Mesenchymal stem cell (in vitro differentiated cells and primary cell): Measurements from ENCODE around the gene LY9.
"Not testable (repeated sequence)": the region's sequence is repeated elsewhere in the genome, so short reads cannot be mapped to it uniquely, and the experiment has no call there.

Experiments
- DNase-seq: peaks from one replicate; pipeline ENCODE4 v3.0.0-alpha.2; 2013
- H2AFZ ChIP-seq: one replicate; pipeline ENCODE4 v1.6.1; 2013; ENCODE audit warnings: low read depth, mild to moderate bottlenecking, control low read depth, inconsistent platforms, low read length, moderate library complexity
- H2AK5ac ChIP-seq: 2 replicates; pipeline ENCODE4 v1.6.1; 2013; ENCODE audit warnings: low read length, moderate library complexity, mild to moderate bottlenecking, inconsistent platforms; ENCODE audit not compliant: severe bottlenecking
- H2BK120ac ChIP-seq: one replicate; pipeline ENCODE4 v1.6.1; 2013; ENCODE audit warnings: low read depth, mild to moderate bottlenecking, inconsistent platforms, low read length, moderate library complexity
- H2BK12ac ChIP-seq, 2 experiments: one replicate each; pipeline ENCODE4 v1.6.1; 2013; ENCODE audit warnings: inconsistent platforms in 2 of 2, low read length in 2 of 2, mild to moderate bottlenecking in 2 of 2, moderate library complexity in 2 of 2, control low read depth in 1 of 2
- H2BK15ac ChIP-seq: one replicate; pipeline ENCODE4 v1.6.1; 2013; ENCODE audit warnings: mild to moderate bottlenecking, low read depth, inconsistent platforms; ENCODE audit not compliant: poor library complexity, severe bottlenecking
- H2BK5ac ChIP-seq: 2 replicates; pipeline ENCODE4 v1.6.1; 2013; ENCODE audit warnings: low read depth, mild to moderate bottlenecking, low read length, control low read depth, inconsistent platforms; ENCODE audit not compliant: poor library complexity, severe bottlenecking
- H3K14ac ChIP-seq, 2 experiments: one replicate each; pipeline ENCODE4 v1.6.1; 2013; ENCODE audit warnings: inconsistent platforms in 2 of 2, low read length in 2 of 2, control low read depth in 1 of 2, mild to moderate bottlenecking in 1 of 2, moderate library complexity in 1 of 2
- H3K18ac ChIP-seq, 2 experiments: one replicate each; pipeline ENCODE4 v1.6.1; 2013; ENCODE audit warnings: inconsistent platforms in 2 of 2, low read length in 2 of 2, control low read depth in 1 of 2, low read depth in 1 of 2, mild to moderate bottlenecking in 1 of 2
- H3K23ac ChIP-seq, 2 experiments: one replicate each; pipeline ENCODE4 v1.6.1; 2013; ENCODE audit warnings: inconsistent platforms in 2 of 2, low read length in 2 of 2, mild to moderate bottlenecking in 2 of 2, moderate library complexity in 2 of 2, control low read depth in 1 of 2
- H3K27ac ChIP-seq: 2 replicates; pipeline ENCODE4 v1.5.1; 2013; ENCODE audit warnings: mild to moderate bottlenecking, moderate library complexity, low read length, control low read depth, inconsistent platforms; ENCODE audit not compliant: poor library complexity, severe bottlenecking
- H3K27me3 ChIP-seq, 2 experiments: 2 replicates each; pipeline versions ENCODE4 v1.6.1 to v1.7.0; 2013; ENCODE audit warnings: low read length in 2 of 2, mild to moderate bottlenecking in 2 of 2, moderate library complexity in 2 of 2, control low read depth in 1 of 2, inconsistent platforms in 1 of 2; ENCODE audit not compliant: control insufficient read depth in 1 of 2, insufficient read depth in 1 of 2
- H3K36me3 ChIP-seq, 2 experiments: 2 replicates each; pipeline versions ENCODE4 v1.6.1 to v1.7.0; 2013; ENCODE audit warnings: low read length in 2 of 2, control low read depth in 1 of 2, inconsistent platforms in 1 of 2, low read depth in 1 of 2, mild to moderate bottlenecking in 1 of 2; ENCODE audit not compliant: insufficient read depth in 2 of 2, control insufficient read depth in 1 of 2
- H3K4ac ChIP-seq, 2 experiments: one replicate each; pipeline ENCODE4 v1.6.1; 2013; ENCODE audit warnings: inconsistent platforms in 2 of 2, low read length in 2 of 2, mild to moderate bottlenecking in 2 of 2, moderate library complexity in 2 of 2, control low read depth in 1 of 2, low read depth in 1 of 2
- H3K4me1 ChIP-seq: 2 replicates; pipeline ENCODE4 v1.6.1; 2013; ENCODE audit warnings: low read depth, low read length, control low read depth; ENCODE audit not compliant: control insufficient read depth, insufficient read depth
- H3K4me2 ChIP-seq: 2 replicates; pipeline ENCODE4 v1.6.1; 2013; ENCODE audit warnings: low read length, mild to moderate bottlenecking, inconsistent platforms; ENCODE audit not compliant: poor library complexity, severe bottlenecking
- H3K4me3 ChIP-seq, 2 experiments: 2 replicates each; pipeline versions ENCODE4 v1.5.1 to v1.7.0; 2013; ENCODE audit warnings: low read length in 2 of 2, mild to moderate bottlenecking in 2 of 2, control low read depth in 1 of 2, low read depth in 1 of 2; ENCODE audit not compliant: insufficient read depth in 1 of 2
- H3K79me1 ChIP-seq: replicated peaks from 2 replicates; pipeline ENCODE4 v1.6.1; 2013; ENCODE audit warnings: mild to moderate bottlenecking, control low read depth, low read length, inconsistent platforms; ENCODE audit not compliant: poor library complexity, severe bottlenecking
- H3K9ac ChIP-seq: 2 replicates; pipeline ENCODE4 v1.7.0; 2013; ENCODE audit warnings: mild to moderate bottlenecking, low read length, moderate library complexity
- H3K9me3 ChIP-seq: 2 replicates; pipeline ENCODE4 v1.7.0; 2013; ENCODE audit warnings: mild to moderate bottlenecking, low read length; ENCODE audit not compliant: control insufficient read depth
- H4K8ac ChIP-seq: one replicate; pipeline ENCODE4 v1.6.1; 2013; ENCODE audit warnings: inconsistent platforms, mild to moderate bottlenecking, low read length, moderate library complexity
- H4K91ac ChIP-seq: one replicate; pipeline ENCODE4 v1.6.1; 2013; ENCODE audit warnings: mild to moderate bottlenecking, low read length, inconsistent platforms
- WGBS: methylation state at CpG from one replicate; pipeline ENCODE4 v1.1.7; 2013; ENCODE audit warnings: mixed read lengths; 5-methylcytosine and 5-hydroxymethylcytosine counted together

The LY9 gene

GRCh38 chr1:160781914-160782689 lies 13.9 kb upstream of the LY9 start:
- Histone ChIP-seq H3K79me1 (no peaks in the 10 kb centered on the region), H3K36me3 (no peaks in the 10 kb centered on the region), H3K4me2 (no peak overlapping the region), H2BK5ac (no peak overlapping the region), H3K14ac (no peak overlapping the region), H3K4ac (no peak overlapping the region), H3K4me1 (no peaks in the 10 kb centered on the region), H2AK5ac (no peak overlapping the region), H3K4me3 (no peak overlapping the region), H3K9me3 (no peaks in the 10 kb centered on the region), H3K18ac (no peak overlapping the region), H2BK12ac (no peak overlapping the region), H2BK120ac (no peak overlapping the region), H4K91ac (no peak overlapping the region), H4K8ac (no peak overlapping the region), H2AFZ (no peak overlapping the region), H3K27ac (no peak overlapping the region), H2BK15ac (no peak overlapping the region), H3K23ac (no peak overlapping the region), H3K9ac (no peak overlapping the region), H3K27me3 (no peaks in the 10 kb centered on the region)
- DNase-seq, result no peak
- 78% methylated on average over 9 of the region's 9 CpGs for WGBS

GRCh38 chr1:160782988-160783765 lies 12.8 kb upstream of the LY9 start:
- not testable (repeated sequence) for H3K9me3 ChIP-seq, H3K79me1 ChIP-seq, H3K27me3 ChIP-seq, H3K4me2 ChIP-seq, DNase-seq, H4K8ac ChIP-seq, H4K91ac ChIP-seq, H3K23ac ChIP-seq, H3K14ac ChIP-seq, H2AFZ ChIP-seq, H3K18ac ChIP-seq, H2BK15ac ChIP-seq, H2BK12ac ChIP-seq, H3K36me3 ChIP-seq, H2BK120ac ChIP-seq, H3K4me3 ChIP-seq, H3K4ac ChIP-seq, H2AK5ac ChIP-seq, H2BK5ac ChIP-seq, H3K4me1 ChIP-seq, H3K9ac ChIP-seq, H3K27ac ChIP-seq
- 86% methylated on average over 23 of the region's 25 CpGs for WGBS

GRCh38 chr1:160789051-160789701 lies 6.8 kb upstream of the LY9 start:
- H3K79me1 ChIP-seq, result no peaks in the 10 kb centered on the region
- no peak overlapping the region for H3K27ac ChIP-seq
- no peak overlapping the region for H3K4ac ChIP-seq
- no peaks in the 10 kb centered on the region for H3K4me1 ChIP-seq
- no peak overlapping the region for H2AK5ac ChIP-seq
- 92% methylated on average over 11 of the region's 11 CpGs for WGBS
- no peak overlapping the region for H2AFZ ChIP-seq
- H3K4me3 ChIP-seq, result no peak overlapping the region
- no peak overlapping the region for H3K18ac ChIP-seq
- H2BK12ac ChIP-seq, result no peak overlapping the region
- H3K36me3 ChIP-seq, result no peaks in the 10 kb centered on the region
- H3K14ac ChIP-seq, result no peak overlapping the region
- H3K4me2 ChIP-seq, result no peak overlapping the region
- no peak overlapping the region for H3K9ac ChIP-seq
- DNase-seq, result no peak
- H2BK120ac ChIP-seq, result no peak overlapping the region
- no peak overlapping the region for H2BK15ac ChIP-seq
- no peak overlapping the region for H3K23ac ChIP-seq
- H3K9me3 ChIP-seq, result peaks cover 4% of the 10 kb centered on the region
- H4K8ac ChIP-seq, result no peak overlapping the region
- no peaks in the 10 kb centered on the region for H3K27me3 ChIP-seq
- no peak overlapping the region for H4K91ac ChIP-seq
- no peak overlapping the region for H2BK5ac ChIP-seq
